ENCODE measurements around the gene HMOX2.

Gene HMOX2

DNA sequence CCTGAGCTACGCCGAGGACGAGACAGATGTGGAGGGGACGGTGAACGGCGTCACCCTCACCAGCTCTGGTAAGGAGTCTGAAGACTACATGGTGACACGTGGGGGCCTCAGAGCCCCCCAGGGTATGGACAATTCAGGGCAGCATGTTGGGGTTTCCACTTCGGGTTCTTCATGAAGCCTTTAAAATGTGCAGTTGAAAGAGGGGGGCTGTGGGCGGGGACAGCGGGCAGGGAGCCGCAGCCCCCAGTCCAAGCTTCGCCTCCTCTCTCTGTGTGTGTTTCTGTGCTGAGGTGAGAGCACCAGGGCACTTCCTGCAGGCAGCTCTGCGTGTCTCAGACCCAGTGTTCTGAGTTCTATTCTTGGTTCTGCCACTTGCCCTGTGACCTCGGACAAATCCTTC is 25.8 kb upstream of the HMOX2 start:
- no peak for DNase-seq
- no peaks in the 10 kb centered on the region for H3K27me3 ChIP-seq (ENCODE audit: control insufficient read depth in 1 of 2, insufficient read depth in 1 of 2, low read length in 2 of 2)
- peaks cover 85 to 86% of the 10 kb centered on the region in 2 experiments for H3K36me3 ChIP-seq (ENCODE audit: control insufficient read depth in 1 of 2, insufficient read depth in 2 of 2, low read depth in 1 of 2, low read length in 2 of 2)
- no peak overlapping the region for H3K23ac ChIP-seq (ENCODE audit: low read length in 2 of 2)
- H2BK15ac ChIP-seq (ENCODE audit: low read depth, poor library complexity, severe bottlenecking), result no peak overlapping the region
- no peak overlapping the region for H3K9ac ChIP-seq (ENCODE audit: low read length)
- no peak overlapping the region for H3K4me3 ChIP-seq (ENCODE audit: insufficient read depth in 1 of 2, low read depth in 1 of 2, low read length in 2 of 2)
- H2BK120ac ChIP-seq (ENCODE audit: low read depth, low read length), result no peak overlapping the region
- no peak overlapping the region for H2BK12ac ChIP-seq (ENCODE audit: low read length in 2 of 2)
- H3K14ac ChIP-seq (ENCODE audit: low read length in 2 of 2), result no peak overlapping the region
- no peak overlapping the region for H3K4me2 ChIP-seq (ENCODE audit: low read length, poor library complexity, severe bottlenecking)
- no peak overlapping the region for H3K27ac ChIP-seq (ENCODE audit: low read length, poor library complexity, severe bottlenecking)
- H4K91ac ChIP-seq (ENCODE audit: low read length), result no peak overlapping the region
- peaks cover 32% of the 10 kb centered on the region for H3K79me1 ChIP-seq (replicated peaks; ENCODE audit: low read length, poor library complexity, severe bottlenecking)
- H3K4me1 ChIP-seq (ENCODE audit: control insufficient read depth, insufficient read depth, low read depth, low read length), result no peaks in the 10 kb centered on the region
- H3K4ac ChIP-seq (ENCODE audit: low read depth in 1 of 2, low read length in 2 of 2), result no peak overlapping the region
- no peaks in the 10 kb centered on the region for H3K9me3 ChIP-seq (ENCODE audit: control insufficient read depth, low read length)
- no peak overlapping the region for H2BK5ac ChIP-seq (ENCODE audit: low read depth, low read length, poor library complexity, severe bottlenecking)
- H3K18ac ChIP-seq (ENCODE audit: low read depth in 1 of 2, low read length in 2 of 2), result no peak overlapping the region
- no peak overlapping the region for H2AK5ac ChIP-seq (ENCODE audit: low read length, severe bottlenecking)
- WGBS, result 98% methylated on average over 14 of the region's 14 CpGs
- H2AFZ ChIP-seq (ENCODE audit: low read depth, low read length), result no peak overlapping the region
- H4K8ac ChIP-seq (ENCODE audit: low read length), result no peak overlapping the region

- Histone ChIP-seq H3K4me2 (ENCODE audit: low read length, poor library complexity, severe bottlenecking) (no peak overlapping the region), H3K4me3 (ENCODE audit: insufficient read depth in 1 of 2, low read depth in 1 of 2, low read length in 2 of 2) (no peak overlapping the region), H2BK5ac (ENCODE audit: low read depth, low read length, poor library complexity, severe bottlenecking) (no peak overlapping the region), H3K9me3 (ENCODE audit: control insufficient read depth, low read length) (no peaks in the 10 kb centered on the region), H2AFZ (ENCODE audit: low read depth, low read length) (no peak overlapping the region), H3K23ac (ENCODE audit: low read length in 2 of 2) (no peak overlapping the region), H2BK12ac (ENCODE audit: low read length in 2 of 2) (no peak overlapping the region), H4K91ac (ENCODE audit: low read length) (no peak overlapping the region), H3K4ac (ENCODE audit: low read depth in 1 of 2, low read length in 2 of 2) (no peak overlapping the region), H4K8ac (ENCODE audit: low read length) (no peak overlapping the region), H3K4me1 (ENCODE audit: control insufficient read depth, insufficient read depth, low read depth, low read length) (no peaks in the 10 kb centered on the region), H2AK5ac (ENCODE audit: low read length, severe bottlenecking) (no peak overlapping the region), H3K27ac (ENCODE audit: low read length, poor library complexity, severe bottlenecking) (no peak overlapping the region), H2BK120ac (ENCODE audit: low read depth, low read length) (no peak overlapping the region), H2BK15ac (ENCODE audit: low read depth, poor library complexity, severe bottlenecking) (no peak overlapping the region), H3K79me1 (replicated peaks; ENCODE audit: low read length, poor library complexity, severe bottlenecking) (peaks cover 35% of the 10 kb centered on the region), H3K27me3 (ENCODE audit: control insufficient read depth in 1 of 2, insufficient read depth in 1 of 2, low read length in 2 of 2) (no peaks in the 10 kb centered on the region), H3K9ac (ENCODE audit: low read length) (no peak overlapping the region), H3K18ac (ENCODE audit: low read depth in 1 of 2, low read length in 2 of 2) (no peak overlapping the region), H3K36me3 (ENCODE audit: control insufficient read depth in 1 of 2, insufficient read depth in 2 of 2, low read depth in 1 of 2, low read length in 2 of 2) (peaks cover 84 to 86% of the 10 kb centered on the region in 2 experiments), H3K14ac (ENCODE audit: low read length in 2 of 2) (no peak overlapping the region)
- DNase-seq, result no peak
- WGBS, result 90% methylated on average over 14 of the region's 14 CpGs
These were observed 25.2 kb upstream of the HMOX2 start for GRCh38 chr16:4450931-4451519.

- H3K79me1 ChIP-seq (replicated peaks; ENCODE audit: low read length, poor library complexity, severe bottlenecking), result peaks cover 39% of the 10 kb centered on the region
- WGBS, result 97% methylated on average over 4 of the region's 5 CpGs
- H4K91ac ChIP-seq (ENCODE audit: low read length), result no peak overlapping the region
- no peak overlapping the region for H3K27ac ChIP-seq (ENCODE audit: low read length, poor library complexity, severe bottlenecking)
- H3K18ac ChIP-seq (ENCODE audit: low read depth in 1 of 2, low read length in 2 of 2), result no peak overlapping the region
- no peak overlapping the region for H3K4me2 ChIP-seq (ENCODE audit: low read length, poor library complexity, severe bottlenecking)
- peaks cover 83 to 87% of the 10 kb centered on the region in 2 experiments for H3K36me3 ChIP-seq (ENCODE audit: control insufficient read depth in 1 of 2, insufficient read depth in 2 of 2, low read depth in 1 of 2, low read length in 2 of 2)
- no peak overlapping the region for H3K9ac ChIP-seq (ENCODE audit: low read length)
- no peak overlapping the region for H3K23ac ChIP-seq (ENCODE audit: low read length in 2 of 2)
- no peak overlapping the region for H2AK5ac ChIP-seq (ENCODE audit: low read length, severe bottlenecking)
- no peak overlapping the region for H2BK12ac ChIP-seq (ENCODE audit: low read length in 2 of 2)
- H4K8ac ChIP-seq (ENCODE audit: low read length), result no peak overlapping the region
- no peaks in the 10 kb centered on the region for H3K27me3 ChIP-seq (ENCODE audit: control insufficient read depth in 1 of 2, insufficient read depth in 1 of 2, low read length in 2 of 2)
- no peak overlapping the region for H2AFZ ChIP-seq (ENCODE audit: low read depth, low read length)
- no peaks in the 10 kb centered on the region for H3K4me1 ChIP-seq (ENCODE audit: control insufficient read depth, insufficient read depth, low read depth, low read length)
- H2BK15ac ChIP-seq (ENCODE audit: low read depth, poor library complexity, severe bottlenecking), result no peak overlapping the region
- H3K4ac ChIP-seq (ENCODE audit: low read depth in 1 of 2, low read length in 2 of 2), result no peak overlapping the region
- no peak overlapping the region for H3K14ac ChIP-seq (ENCODE audit: low read length in 2 of 2)
- H3K4me3 ChIP-seq (ENCODE audit: insufficient read depth in 1 of 2, low read depth in 1 of 2, low read length in 2 of 2), result no peak overlapping the region
- DNase-seq, result no peak
- no peaks in the 10 kb centered on the region for H3K9me3 ChIP-seq (ENCODE audit: control insufficient read depth, low read length)
- H2BK5ac ChIP-seq (ENCODE audit: low read depth, low read length, poor library complexity, severe bottlenecking), result no peak overlapping the region
- no peak overlapping the region for H2BK120ac ChIP-seq (ENCODE audit: low read depth, low read length)
These were observed 23.5 kb upstream of the HMOX2 start for GRCh38 chr16:4452674-4453073.

GRCh38 chr16:4454623-4455022 is 21.6 kb upstream of the HMOX2 start:
- H3K23ac ChIP-seq (ENCODE audit: low read length in 2 of 2), result no peak overlapping the region
- H2AK5ac ChIP-seq (ENCODE audit: low read length, severe bottlenecking), result no peak overlapping the region
- no peak overlapping the region for H2BK120ac ChIP-seq (ENCODE audit: low read depth, low read length)
- no peaks in the 10 kb centered on the region for H3K27me3 ChIP-seq (ENCODE audit: control insufficient read depth in 1 of 2, insufficient read depth in 1 of 2, low read length in 2 of 2)
- no peak overlapping the region for H2AFZ ChIP-seq (ENCODE audit: low read depth, low read length)
- no peak overlapping the region for H4K8ac ChIP-seq (ENCODE audit: low read length)
- no peak overlapping the region for H3K14ac ChIP-seq (ENCODE audit: low read length in 2 of 2)
- H3K36me3 ChIP-seq (ENCODE audit: control insufficient read depth in 1 of 2, insufficient read depth in 2 of 2, low read depth in 1 of 2, low read length in 2 of 2), result peaks cover 75 to 81% of the 10 kb centered on the region in 2 experiments
- no peaks in the 10 kb centered on the region for H3K9me3 ChIP-seq (ENCODE audit: control insufficient read depth, low read length)
- no peak overlapping the region for H3K4me2 ChIP-seq (ENCODE audit: low read length, poor library complexity, severe bottlenecking)
- no peak overlapping the region for H3K18ac ChIP-seq (ENCODE audit: low read depth in 1 of 2, low read length in 2 of 2)
- H2BK5ac ChIP-seq (ENCODE audit: low read depth, low read length, poor library complexity, severe bottlenecking), result no peak overlapping the region
- no peak overlapping the region for H2BK12ac ChIP-seq (ENCODE audit: low read length in 2 of 2)
- H4K91ac ChIP-seq (ENCODE audit: low read length), result no peak overlapping the region
- H3K79me1 ChIP-seq (replicated peaks; ENCODE audit: low read length, poor library complexity, severe bottlenecking), result peaks cover 39% of the 10 kb centered on the region
- no peak overlapping the region for H3K4me3 ChIP-seq (ENCODE audit: insufficient read depth in 1 of 2, low read depth in 1 of 2, low read length in 2 of 2)
- H3K4ac ChIP-seq (ENCODE audit: low read depth in 1 of 2, low read length in 2 of 2), result no peak overlapping the region
- no peak overlapping the region for H2BK15ac ChIP-seq (ENCODE audit: low read depth, poor library complexity, severe bottlenecking)
- H3K4me1 ChIP-seq (ENCODE audit: control insufficient read depth, insufficient read depth, low read depth, low read length), result peaks cover 4% of the 10 kb centered on the region
- 92% methylated on average over 9 of the region's 9 CpGs for WGBS
- no peak overlapping the region for H3K9ac ChIP-seq (ENCODE audit: low read length)
- H3K27ac ChIP-seq (ENCODE audit: low read length, poor library complexity, severe bottlenecking), result no peak overlapping the region
- no peak for DNase-seq
